CD14-positive monocyte (primary cell): Measurements from ENCODE around the gene SYAP1. TPM values are rescaled to one million over a fixed set of nuclear protein-coding genes. Genes with fewer than 3 reads are reported as not detected.

Experiments used
- DNase-seq, 3 donors: peaks; one replicate each; pipeline ENCODE4 v3.0.0-alpha.2; 2011 to 2022
- H2AFZ ChIP-seq: 2 replicates; pipeline ENCODE4 v1.6.0; 2012; ENCODE audit warnings: mild to moderate bottlenecking, low read depth, low read length, inconsistent platforms; ENCODE audit not compliant: insufficient read depth, poor library complexity, severe bottlenecking
- H3K27ac ChIP-seq, 2 donors: 1 replicate in 1 of 2; 2 replicates in 1 of 2; pipeline ENCODE4 v1.5.1; 2012 to 2013; ENCODE audit warnings: low read length in 2 of 2, control low read depth in 1 of 2, inconsistent platforms in 1 of 2, low read depth in 1 of 2, mild to moderate bottlenecking in 1 of 2
- H3K27me3 ChIP-seq, 2 donors: one replicate each; pipeline versions ENCODE4 v1.6.0 to v1.6.1; 2011 to 2013; ENCODE audit warnings: low read length in 2 of 2; ENCODE audit not compliant: control insufficient read depth in 2 of 2, insufficient read depth in 2 of 2
- H3K36me3 ChIP-seq, 2 donors: replicated peaks in 1 of 2; 1 replicate in 1 of 2; 2 replicates in 1 of 2; pipeline versions ENCODE4 v1.5.1 to v1.6.1; 2012 to 2013; ENCODE audit warnings: low read length in 2 of 2, control low read depth in 1 of 2, inconsistent platforms in 1 of 2, mild to moderate bottlenecking in 1 of 2; ENCODE audit not compliant: insufficient read depth in 2 of 2, control insufficient read depth in 1 of 2
- H3K4me1 ChIP-seq, 2 donors: 1 replicate in 1 of 2; 2 replicates in 1 of 2; pipeline versions ENCODE4 v1.5.1 to v1.6.1; 2012 to 2013; ENCODE audit warnings: low read length in 2 of 2, control low read depth in 1 of 2, inconsistent platforms in 1 of 2, mild to moderate bottlenecking in 1 of 2, moderate library complexity in 1 of 2; ENCODE audit not compliant: insufficient read depth in 2 of 2, control insufficient read depth in 1 of 2
- H3K4me2 ChIP-seq: replicated peaks from 2 replicates; pipeline ENCODE3; 2012; ENCODE audit warnings: low read length, moderate library complexity, mild to moderate bottlenecking; ENCODE audit not compliant: poor library complexity, severe bottlenecking; ENCODE audit errors: extremely low read depth
- H3K4me3 ChIP-seq, 3 experiments: fragments of 200-600 bp in 1 of 3; sonication (generic) in 1 of 3; replicated peaks in 1 of 3; 1 replicate in 2 of 3; 2 replicates in 1 of 3; pipeline ENCODE4 v1.5.1; 2011 to 2013; ENCODE audit warnings: low read length in 3 of 3, mild to moderate bottlenecking in 3 of 3, control low read depth in 2 of 3, low read depth in 2 of 3, inconsistent platforms in 1 of 3, moderate library complexity in 1 of 3
- H3K79me2 ChIP-seq: 2 replicates; pipeline ENCODE4 v1.6.0; 2012; ENCODE audit warnings: mild to moderate bottlenecking, control low read depth, inconsistent platforms, low read length, moderate library complexity; ENCODE audit not compliant: insufficient read depth
- H3K9ac ChIP-seq: 2 replicates; pipeline ENCODE4 v1.6.0; 2017; ENCODE audit warnings: low read length, mild to moderate bottlenecking; ENCODE audit not compliant: insufficient read depth, poor library complexity, severe bottlenecking
- H3K9me3 ChIP-seq, 2 donors: replicated peaks in 1 of 2; 1 replicate in 1 of 2; 2 replicates in 1 of 2; pipeline versions ENCODE4 v1.5.1 to v1.6.1; 2012 to 2013; ENCODE audit warnings: low read length in 2 of 2, control low read depth in 1 of 2; ENCODE audit not compliant: control insufficient read depth in 1 of 2, insufficient read depth in 1 of 2
- H4K20me1 ChIP-seq: 2 replicates; pipeline ENCODE4 v1.6.0; 2012; ENCODE audit warnings: mild to moderate bottlenecking, low read length, control low read depth, moderate library complexity; ENCODE audit not compliant: insufficient read depth
- H3K27ac Mint-ChIP-seq, 7 donors: one replicate each; pipeline ENCODE4 v1.8.0; 2020; ENCODE audit warnings: mild to moderate bottlenecking in 7 of 7, mixed read lengths in 7 of 7, moderate library complexity in 6 of 7, inconsistent platforms in 2 of 7
- H3K27me3 Mint-ChIP-seq, 3 donors: one replicate each; pipeline ENCODE4 v1.8.0; 2021 to 2022; ENCODE audit warnings: low read depth in 3 of 3, mild to moderate bottlenecking in 3 of 3, mixed read lengths in 3 of 3, moderate library complexity in 3 of 3, inconsistent platforms in 1 of 3
- H3K36me3 Mint-ChIP-seq, 2 donors: one replicate each; pipeline ENCODE4 v1.8.0; 2020; ENCODE audit warnings: mixed read lengths in 2 of 2, inconsistent platforms in 1 of 2, mild to moderate bottlenecking in 1 of 2
- H3K4me1 Mint-ChIP-seq: one replicate; pipeline ENCODE4 v1.8.0; 2020; ENCODE audit warnings: mild to moderate bottlenecking, mixed read lengths
- H3K4me3 Mint-ChIP-seq, 2 donors: one replicate each; pipeline ENCODE4 v1.8.0; 2020; ENCODE audit warnings: mild to moderate bottlenecking in 2 of 2, mixed read lengths in 2 of 2, moderate library complexity in 1 of 2
- H3K9me3 Mint-ChIP-seq, 7 donors: one replicate each; pipeline ENCODE4 v1.8.0; 2020 to 2022; ENCODE audit warnings: mixed read lengths in 7 of 7, mild to moderate bottlenecking in 6 of 7, moderate library complexity in 6 of 7, inconsistent platforms in 2 of 7
- CTCF ChIP-seq: fragments of 200-600 bp; IDR thresholded peaks from one replicate; pipeline ENCODE4 v1.8.0; 2022; ENCODE audit warnings: antibody characterized with exemption, mild to moderate bottlenecking
- WGBS: methylation state at CpG from one replicate; pipeline ENCODE4 v1.1.5; 2013; ENCODE audit warnings: missing lambda C conversion rate; ENCODE audit not compliant: insufficient coverage; 5-methylcytosine and 5-hydroxymethylcytosine counted together
- intact Hi-C, 2 donors: fragments of 100-400 bp; cut with micrococcal nuclease; formaldehyde crosslinking; loops; one replicate each; pipeline versions ENCODE4 v1.15.0 to v1.15.1; 2023
- polyA plus RNA-seq, 3 donors: library from polyadenylated mRNA; depleted of rRNA in 1 of 3; unstranded in 2 of 3; stranded (reverse) in 1 of 3; fragments of 300-500 nt in 2 of 3; fragments of >200 nt in 1 of 3; fragmentation: Illumina TruSeq in 2 of 3; gene quantifications; 1 replicate in 2 of 3; 2 replicates in 1 of 3; pipeline ENCODE4 v1.2.3, GENCODE V29; 2012 to 2021

Gene SYAP1
- polyA plus RNA-seq, 3 donors = 4.2 to 9.0 (median 7.1) TPM

DNA sequence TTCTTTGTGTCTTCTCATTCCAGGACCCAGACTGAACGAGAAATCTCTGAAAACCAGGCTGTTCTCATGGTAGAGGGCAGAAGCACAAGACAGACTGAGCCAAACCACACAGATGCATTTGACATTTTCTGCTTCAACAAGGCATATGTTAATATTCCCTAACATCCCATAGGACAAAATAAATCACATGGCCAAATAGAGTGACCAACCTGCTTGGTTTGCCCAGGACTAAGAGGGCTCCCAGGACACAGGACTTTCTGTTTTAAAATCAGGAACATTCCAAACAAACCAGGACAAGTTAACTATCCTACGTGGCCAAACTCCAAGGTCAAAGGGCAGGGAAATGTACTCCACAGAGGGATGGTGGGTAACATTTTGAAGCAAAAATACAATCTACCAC lies 18.7 kb upstream of the SYAP1 start:
- intact Hi-C loops = no loop called here
- Histone ChIP-seq H3K4me3 (no peak overlapping the region), H3K9me3 (no peaks in the 10 kb centered on the region), H3K36me3 (no peaks in the 10 kb centered on the region), H4K20me1 (no peaks in the 10 kb centered on the region), H3K4me1 (no peaks in the 10 kb centered on the region), H3K79me2 (no peaks in the 10 kb centered on the region), H2AFZ (no peak overlapping the region), H3K4me2 (no peak overlapping the region), H3K27me3 (peaks cover 0 to 2% of the 10 kb centered on the region in 2 donors), H3K27ac (no peak overlapping the region), H3K9ac (no peak overlapping the region)
- Mint-ChIP-seq H3K27ac (no peak overlapping the region), H3K27me3 (peaks cover 0 to 19% (median 4%) of the 10 kb centered on the region in 3 donors), H3K36me3 (peaks cover 5 to 11% of the 10 kb centered on the region in 2 donors), H3K9me3 (no peaks in the 10 kb centered on the region), H3K4me1 (no peaks in the 10 kb centered on the region), H3K4me3 (no peak overlapping the region)
- no CpG with 5 or more reads among the region's 2 CpGs for WGBS
- no peak for TF ChIP-seq CTCF
- DNase-seq = no peak

GRCh38 chrX:16702700-16703599 lies 16.5 kb upstream of the SYAP1 start:
- Histone ChIP-seq H3K27me3 (peaks cover 0 to under 1% of the 10 kb centered on the region in 2 donors), H3K36me3 (no peaks in the 10 kb centered on the region), H3K4me1 (no peaks in the 10 kb centered on the region), H3K27ac (no peak overlapping the region), H3K9ac (no peak overlapping the region), H2AFZ (no peak overlapping the region), H3K4me2 (no peak overlapping the region), H3K4me3 (no peak overlapping the region), H3K9me3 (no peaks in the 10 kb centered on the region), H4K20me1 (no peaks in the 10 kb centered on the region), H3K79me2 (no peaks in the 10 kb centered on the region)
- Mint-ChIP-seq H3K27ac (no peak overlapping the region), H3K4me3 (no peak overlapping the region), H3K36me3 (peaks cover 3 to 11% of the 10 kb centered on the region in 2 donors), H3K9me3 (peaks cover 0 to 3% (median 0%) of the 10 kb centered on the region in 7 donors), H3K27me3 (peaks cover 0 to 20% (median 4%) of the 10 kb centered on the region in 3 donors), H3K4me1 (no peaks in the 10 kb centered on the region)
- no peak for DNase-seq
- 100% methylated on average over 3 of the region's 15 CpGs for WGBS
- intact Hi-C loops = no loop called here
- TF ChIP-seq CTCF = no peak
